ENCODE results near the gene HOXA3. TPM values are rescaled to one million over a fixed set of nuclear protein-coding genes. Genes with fewer than 3 reads are reported as not detected.
A peak's percentile ranks its signal among the peaks of the same experiment; 100 is the strongest.

Gene HOXA3
- total and polyA plus RNA-seq, 4 experiments from 2014 or later = 0.07 TPM; not detected in 3

DNA sequence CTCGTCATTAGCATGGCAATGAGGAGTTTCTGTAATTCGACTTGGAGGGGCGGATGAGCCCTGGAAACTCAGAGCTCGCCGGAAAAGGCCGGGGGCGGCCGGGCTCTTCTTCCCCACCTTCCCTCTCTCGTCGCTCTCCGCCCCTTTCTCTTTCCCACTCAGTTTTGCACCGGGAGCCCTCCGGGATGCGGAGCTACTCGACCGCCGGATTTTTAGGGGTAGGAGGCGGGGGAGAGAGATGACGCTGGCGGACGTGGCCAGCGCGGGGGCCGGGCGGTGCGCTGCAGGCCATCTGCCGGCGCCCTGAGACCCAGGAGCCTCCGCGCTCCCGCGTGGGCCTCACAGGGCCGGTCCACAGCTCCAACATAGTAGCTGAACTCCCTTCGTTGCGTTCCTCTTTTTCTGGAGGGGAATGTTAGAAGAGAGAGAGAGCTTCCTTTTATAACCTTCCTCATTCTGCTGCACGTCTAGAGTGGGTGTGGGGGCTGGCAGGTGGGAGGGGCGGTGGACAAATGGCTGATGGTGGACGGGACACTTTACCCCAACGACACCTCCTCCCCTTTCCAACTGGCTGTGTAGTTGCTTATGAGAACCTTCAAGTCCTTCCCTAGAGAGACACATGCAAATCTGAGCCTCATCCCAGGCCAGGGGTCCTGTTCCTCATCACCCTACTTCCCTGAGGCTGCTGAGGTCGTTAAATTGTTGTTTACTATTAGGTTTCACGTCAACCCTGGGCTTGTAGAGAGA is 55.4 kb downstream of the HOXA3 start:
- ChIA-PET CTCF (ENCODE audit: partially characterized antibody) (interaction anchor here (1.4 kb wide), 1 partner anchor 11 kb away, joined by 4 read pairs; no protein-coding TSS in a partner anchor), POLR2A (ENCODE audit: partially characterized antibody) (interaction anchor here (1.1 to 1.9 kb wide), 2 partner anchors 34 to 233 kb away, joined by 4 to 6 read pairs; partner anchors contain the start of genes HOXA4 and SKAP2)
- peaks cover 13 to 49% (median 30%) of the 10 kb centered on the region in 4 donors for H3K4me1 Mint-ChIP-seq
- no peaks in the 10 kb centered on the region for H3K9me3 ChIP-seq (ENCODE audit: control insufficient read depth in 1 of 2, low read length in 2 of 2)
- H3K36me3 ChIP-seq (ENCODE audit: insufficient read depth, low read length) = no peaks in the 10 kb centered on the region
- H3K27ac ChIP-seq (ENCODE audit: low read depth, low read length) = peak overlapping the region; percentile 36
- DNase-seq = no peak
- peak overlapping the region; percentile 73 to 84 for H3K4me3 ChIP-seq (ENCODE audit: low read length in 2 of 2)
- H3K27me3 Mint-ChIP-seq = peaks cover 35 to 61% of the 10 kb centered on the region in 2 donors
- peaks cover 0 to 3% (median 0%) of the 10 kb centered on the region in 8 donors for H3K9me3 Mint-ChIP-seq
- peak overlapping the region; percentile 86 to 96 (median 93) for H3K4me3 Mint-ChIP-seq
- H3K27me3 ChIP-seq (ENCODE audit: insufficient read depth, low read length) = peaks cover 13% of the 10 kb centered on the region
- intact Hi-C loops (cut with micrococcal nuclease) = loop anchor here (1.0 to 5.0 kb wide), 2 partner anchors 65 to 233 kb away; partner anchors contain the start of gene SKAP2
- H3K36me3 Mint-ChIP-seq = peaks cover 18 to 30% of the 10 kb centered on the region in 2 donors
- peaks cover 23% of the 10 kb centered on the region for H3K4me1 ChIP-seq (ENCODE audit: insufficient read depth, low read length)
- H3K27ac Mint-ChIP-seq = peak overlapping the region in 5 of 7 donors; percentile 15 to 76 (median 42)

DNA sequence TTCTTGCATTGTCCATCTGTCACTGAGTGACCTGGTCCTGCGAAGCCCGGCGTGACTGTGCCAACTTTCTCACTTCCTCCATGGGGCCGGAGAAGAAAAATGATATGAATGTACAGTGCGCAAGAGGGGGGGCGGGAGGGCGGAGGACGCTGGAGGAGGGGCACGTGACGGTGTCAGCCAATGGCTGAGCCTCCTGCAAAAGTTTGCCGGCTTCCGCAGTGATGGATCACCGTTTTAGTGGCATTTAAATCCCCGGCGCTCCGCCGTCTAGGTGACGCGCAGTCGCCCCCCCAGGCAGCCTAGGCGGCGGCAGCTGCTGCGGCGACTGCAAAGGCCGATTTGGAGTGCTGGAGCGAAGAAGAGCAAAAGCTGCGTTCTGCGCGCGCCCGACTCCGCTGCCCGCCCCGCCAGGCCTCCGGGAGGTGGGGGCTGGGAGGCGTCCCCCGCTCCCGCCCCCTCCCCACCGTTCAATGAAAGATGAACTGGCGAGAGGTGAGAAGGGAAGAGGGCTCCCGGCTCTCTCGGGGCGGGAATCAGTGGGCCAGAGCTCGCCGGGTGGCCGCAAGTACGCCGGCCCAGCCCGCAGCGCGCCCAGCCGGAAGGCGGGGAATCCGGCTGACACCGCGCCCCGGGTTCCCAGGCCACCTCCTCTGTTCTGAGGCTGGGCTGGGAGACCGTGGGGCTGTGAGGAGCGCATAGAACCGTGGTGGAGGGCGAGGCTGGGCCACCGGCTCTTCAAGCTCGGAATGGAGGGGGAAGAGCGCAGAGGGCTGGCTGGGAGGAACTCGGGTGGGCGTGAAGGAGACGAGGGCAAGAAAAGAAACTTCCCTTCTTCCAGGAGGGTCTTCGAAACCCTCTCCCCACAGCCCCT is 56.3 kb downstream of the HOXA3 start, which contains the start of gene HOXA1:
Gene HOXA1, minus strand, starts transcription at position 104 of the 871 bp plus-strand sequence. Its CDS starts 88 bp downstream, at position 16.
- H3K27ac Mint-ChIP-seq = peak within 1 kb of the TSS; percentile 67 to 90 (median 87)
- peaks cover 11 to 46% (median 28%) of the 10 kb centered on the region in 4 donors for H3K4me1 Mint-ChIP-seq
- peaks cover 5% of the 10 kb centered on the region for H3K27me3 ChIP-seq (ENCODE audit: insufficient read depth, low read length)

GRCh38 chr7:27095050-27095896 is 57.1 kb downstream of the HOXA3 start:
- peak in 1 of 5 donors; percentile 12 for DNase-seq
- Mint-ChIP-seq H3K4me3 (peak overlapping the region; percentile 86 to 96 (median 93)), H3K9me3 (peaks cover 0 to 3% (median 0%) of the 10 kb centered on the region in 8 donors), H3K4me1 (peaks cover 11 to 46% (median 28%) of the 10 kb centered on the region in 4 donors), H3K27ac (peak overlapping the region in 6 of 7 donors; percentile 11 to 90 (median 71)), H3K36me3 (peaks cover 12 to 15% of the 10 kb centered on the region in 2 donors), H3K27me3 (peaks cover 40 to 62% of the 10 kb centered on the region in 2 donors)
- Histone ChIP-seq H3K4me1 (ENCODE audit: insufficient read depth, low read length) (peaks cover 23% of the 10 kb centered on the region), H3K36me3 (ENCODE audit: insufficient read depth, low read length) (no peaks in the 10 kb centered on the region), H3K9me3 (ENCODE audit: control insufficient read depth in 1 of 2, low read length in 2 of 2) (no peaks in the 10 kb centered on the region), H3K4me3 (ENCODE audit: low read length in 2 of 2) (peak overlapping the region in 1 of 2 donors; percentile 84), H3K27ac (ENCODE audit: low read depth, low read length) (no peak overlapping the region), H3K27me3 (ENCODE audit: insufficient read depth, low read length) (peaks cover 3% of the 10 kb centered on the region)
- ChIA-PET POLR2A (ENCODE audit: partially characterized antibody) (no interaction called here), CTCF (ENCODE audit: partially characterized antibody) (interaction anchor here (1.2 kb wide), 1 partner anchor 412 kb away, joined by 3 read pairs; no protein-coding TSS in a partner anchor)
- intact Hi-C loops (cut with micrococcal nuclease) = loop anchor here (5.0 kb wide), 1 partner anchor 67 kb away; no protein-coding TSS in a partner anchor

More for the DNA sequence above, 56.3 kb downstream of the HOXA3 start, which contains the start of gene HOXA1:
- POLR2A ChIA-PET (ENCODE audit: partially characterized antibody) = interaction anchor here (1.1 to 1.9 kb wide), 2 partner anchors 35 to 232 kb away, joined by 4 to 6 read pairs; partner anchors contain the start of genes HOXA4 and SKAP2
- peaks cover 33 to 61% of the 10 kb centered on the region in 2 donors for H3K27me3 Mint-ChIP-seq
- Histone ChIP-seq H3K27ac (ENCODE audit: low read depth, low read length) (peak within 1 kb of the TSS; percentile 36), H3K4me3 (ENCODE audit: low read length in 2 of 2) (peak within 1 kb of the TSS; percentile 73 to 84), H3K9me3 (ENCODE audit: control insufficient read depth in 1 of 2, low read length in 2 of 2) (no peaks in the 10 kb centered on the region), H3K4me1 (ENCODE audit: insufficient read depth, low read length) (peaks cover 23% of the 10 kb centered on the region), H3K36me3 (ENCODE audit: insufficient read depth, low read length) (no peaks in the 10 kb centered on the region)
- peaks cover 16 to 24% of the 10 kb centered on the region in 2 donors for H3K36me3 Mint-ChIP-seq
- CTCF ChIA-PET (ENCODE audit: partially characterized antibody) = interaction anchor here (1.4 kb wide), 1 partner anchor 10 kb away, joined by 4 read pairs; no protein-coding TSS in a partner anchor
- peak; percentile 71 to 81 (median 74) for DNase-seq
- H3K4me3 Mint-ChIP-seq = peak within 1 kb of the TSS; percentile 86 to 96 (median 93)
- intact Hi-C loops (cut with micrococcal nuclease) = loop anchor here (1.0 to 5.0 kb wide), 2 partner anchors 66 to 232 kb away; partner anchors contain the start of gene SKAP2
- H3K9me3 Mint-ChIP-seq = peaks cover 0 to 3% (median 0%) of the 10 kb centered on the region in 8 donors

- H3K36me3 ChIP-seq (ENCODE audit: insufficient read depth, low read length) = no peaks in the 10 kb centered on the region
- peaks cover 23% of the 10 kb centered on the region for H3K4me1 ChIP-seq (ENCODE audit: insufficient read depth, low read length)
- H3K4me3 ChIP-seq (ENCODE audit: low read length in 2 of 2) = no peak overlapping the region
- H3K27ac ChIP-seq (ENCODE audit: low read depth, low read length) = no peak overlapping the region
- intact Hi-C loops (cut with micrococcal nuclease) = loop anchor here (5.0 kb wide), 1 partner anchor 68 kb away; no protein-coding TSS in a partner anchor
- Mint-ChIP-seq H3K4me1 (peaks cover 11 to 44% (median 27%) of the 10 kb centered on the region in 4 donors), H3K9me3 (peaks cover 0 to 1% (median 0%) of the 10 kb centered on the region in 8 donors), H3K4me3 (peak overlapping the region; percentile 61 to 96 (median 93)), H3K27me3 (peaks cover 45 to 67% of the 10 kb centered on the region in 2 donors), H3K36me3 (peaks cover 7 to 10% of the 10 kb centered on the region in 2 donors), H3K27ac (peak overlapping the region in 3 of 7 donors; percentile 5 to 75 (median 31))
- no peaks in the 10 kb centered on the region for H3K9me3 ChIP-seq (ENCODE audit: control insufficient read depth in 1 of 2, low read length in 2 of 2)
- DNase-seq = no peak
- CTCF ChIA-PET (ENCODE audit: partially characterized antibody) = interaction anchor here (1.2 kb wide), 1 partner anchor 411 kb away, joined by 3 read pairs; no protein-coding TSS in a partner anchor
- POLR2A ChIA-PET (ENCODE audit: partially characterized antibody) = no interaction called here
- H3K27me3 ChIP-seq (ENCODE audit: insufficient read depth, low read length) = peaks cover 3% of the 10 kb centered on the region
Measured at GRCh38 chr7:27094304-27095049, 57.9 kb downstream of the HOXA3 start.

DNA sequence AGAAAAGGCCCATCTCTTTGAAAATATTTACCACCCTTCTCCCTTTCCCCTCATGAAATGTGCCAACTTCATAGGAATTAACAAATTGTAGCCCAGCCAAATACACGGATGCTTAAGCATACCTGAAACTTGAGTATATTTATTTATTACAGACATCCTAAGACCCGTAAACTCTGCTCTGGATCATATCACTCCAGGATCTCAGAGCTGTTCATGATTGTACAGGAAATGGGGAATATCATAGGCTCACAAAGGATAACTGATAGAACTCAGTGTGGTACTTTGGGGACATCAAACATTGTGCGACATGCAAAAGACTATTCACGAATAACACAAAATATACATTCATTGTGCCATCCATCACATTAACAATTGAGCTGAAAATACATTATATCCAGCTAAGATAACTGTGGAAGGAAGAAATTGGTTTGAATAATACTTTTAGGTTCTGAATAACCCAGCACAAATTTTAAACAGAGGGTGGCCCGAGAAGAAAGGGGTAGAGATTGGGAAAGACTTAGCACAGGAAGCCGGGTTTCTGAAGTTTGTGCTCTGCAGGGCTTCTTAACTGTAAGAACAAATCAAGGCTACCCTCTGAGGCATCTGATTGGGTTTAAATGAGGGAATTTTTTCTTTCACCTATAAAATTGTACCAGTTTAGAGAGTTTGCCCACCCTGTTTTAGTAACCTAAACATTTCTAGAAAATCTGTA is 59.0 kb downstream of the HOXA3 start:
- ChIA-PET POLR2A (ENCODE audit: partially characterized antibody) (no interaction called here), CTCF (ENCODE audit: partially characterized antibody) (interaction anchor here (1.4 kb wide), 1 partner anchor 68 kb away, joined by 3 read pairs; no protein-coding TSS in a partner anchor)
- peaks cover 0 to 6% of the 10 kb centered on the region in 2 donors for H3K36me3 Mint-ChIP-seq
- peaks cover 53 to 65% of the 10 kb centered on the region in 2 donors for H3K27me3 Mint-ChIP-seq
- Histone ChIP-seq H3K4me3 (ENCODE audit: low read length in 2 of 2) (no peak overlapping the region), H3K4me1 (ENCODE audit: insufficient read depth, low read length) (peaks cover 27% of the 10 kb centered on the region), H3K9me3 (ENCODE audit: control insufficient read depth in 1 of 2, low read length in 2 of 2) (no peaks in the 10 kb centered on the region), H3K36me3 (ENCODE audit: insufficient read depth, low read length) (no peaks in the 10 kb centered on the region), H3K27me3 (ENCODE audit: insufficient read depth, low read length) (peaks cover 12% of the 10 kb centered on the region), H3K27ac (ENCODE audit: low read depth, low read length) (no peak overlapping the region)
- peaks cover 10 to 38% (median 23%) of the 10 kb centered on the region in 4 donors for H3K4me1 Mint-ChIP-seq
- H3K4me3 Mint-ChIP-seq = peak overlapping the region in 3 of 8 donors; percentile 3 to 53 (median 16)
- H3K27ac Mint-ChIP-seq = no peak overlapping the region
- H3K9me3 Mint-ChIP-seq = peaks cover 0 to 3% (median 0%) of the 10 kb centered on the region in 8 donors
- DNase-seq = no peak
- intact Hi-C loops (cut with micrococcal nuclease) = no loop called here
